OCI-LY3 (cell line): ENCODE results near the gene ZNF776.

ENCODE experiments used
- CTCF ChIP-seq: fragments of 200-600, 300-600 bp; sonication (generic); IDR thresholded peaks from 2 replicates; pipeline ENCODE4 v1.5.1; 2014; ENCODE audit warnings: antibody characterized with exemption, low read length, low read depth
- EZH2phosphoT487 ChIP-seq: fragments of 200-600 bp; shearing (Covaris generic); IDR thresholded peaks from 2 replicates; pipeline ENCODE4 v1.6.1; 2018; ENCODE audit warnings: antibody characterized with exemption, mixed run types, low read depth

GRCh38 chr19:57757941-57758340 is 11.3 kb downstream of the ZNF776 start:
- no peak for TF ChIP-seq CTCF
- TF ChIP-seq EZH2phosphoT487 = no peak
